HepG2 (cell line): ENCODE results near the gene NRSN2.
A peak's percentile ranks its signal among the peaks of the same experiment; 100 is the strongest.

Source experiments
- ASH2L ChIP-seq: fragments of 300-600, 200-600 bp; sonication (generic); IDR thresholded peaks from 2 replicates; pipeline ENCODE4 v1.7.0; 2017; ENCODE audit warnings: low read depth, mild to moderate bottlenecking, moderate library complexity, mixed read lengths, low read length; ENCODE audit not compliant: insufficient read length
- BRD4 ChIP-seq: sonication (generic); formaldehyde crosslinking; IDR thresholded peaks from 2 replicates; pipeline ENCODE4 v1.4.0; 2020; ENCODE audit warnings: missing genetic modification reagents
- ELF4 ChIP-seq: sonication (generic); formaldehyde crosslinking; IDR thresholded peaks from 2 replicates; pipeline ENCODE4 v1.5.0; 2020; ENCODE audit warnings: missing genetic modification reagents, mild to moderate bottlenecking, moderate library complexity, borderline replicate concordance
- EP300 ChIP-seq, 3 experiments: sonication (generic) in 1 of 3; formaldehyde crosslinking in 1 of 3; IDR thresholded peaks; 2 replicates each; pipeline versions ENCODE4 v1.5.1 to v1.6.1; 2011 to 2020; ENCODE audit warnings: low read depth in 2 of 3, low read length in 2 of 3, borderline replicate concordance in 1 of 3, improper control_type of control experiment in 1 of 3, mild to moderate bottlenecking in 1 of 3, missing genetic modification reagents in 1 of 3, moderate library complexity in 1 of 3
- KAT2B ChIP-seq: fragments of 150-350 bp; IDR thresholded peaks from 2 replicates; pipeline ENCODE4 v1.6.1; 2014; ENCODE audit warnings: low read depth, low read length, borderline replicate concordance
- KLF13 ChIP-seq: sonication (generic); formaldehyde crosslinking; IDR thresholded peaks from 2 replicates; pipeline ENCODE4 v1.4.0; 2020; ENCODE audit warnings: mild to moderate bottlenecking, missing genetic modification reagents
- MYC ChIP-seq: sonication (generic); formaldehyde crosslinking; IDR thresholded peaks from 2 replicates; pipeline ENCODE4 v1.9.0; 2021; ENCODE audit warnings: missing genetic modification reagents, borderline replicate concordance
- NCOA1 ChIP-seq: sonication (generic); formaldehyde crosslinking; IDR thresholded peaks from 2 replicates; pipeline ENCODE4 v1.9.0; 2021; ENCODE audit warnings: missing genetic modification reagents
- POLR2A ChIP-seq, 2 experiments: IDR thresholded peaks; 2 replicates each; pipeline ENCODE4 v1.6.1; 2011; ENCODE audit warnings: low read depth in 2 of 2, low read length in 2 of 2, mild to moderate bottlenecking in 1 of 2, moderate library complexity in 1 of 2; ENCODE audit not compliant: insufficient read depth in 1 of 2
- RXRB ChIP-seq: IDR thresholded peaks from 2 replicates; pipeline ENCODE4 v1.6.1; 2016; ENCODE audit warnings: borderline replicate concordance, missing genetic modification reagents, missing compliant biosample characterization
- TCF7 ChIP-seq: sonication (generic); IDR thresholded peaks from 2 replicates; pipeline ENCODE4 v1.6.1; 2016; ENCODE audit warnings: antibody characterized with exemption, low read depth
- ZNF143 ChIP-seq: sonication (generic); formaldehyde crosslinking; IDR thresholded peaks from 2 replicates; pipeline ENCODE4 v1.4.0; 2020; ENCODE audit warnings: missing genetic modification reagents
- TF ChIP-seq, protein P1 (sequence below): sonication (generic); formaldehyde crosslinking; IDR thresholded peaks from 2 replicates; pipeline ENCODE4 v1.5.0; 2020; ENCODE audit warnings: mild to moderate bottlenecking, missing genetic modification reagents, moderate library complexity
- TF ChIP-seq, protein P2 (sequence below): IDR thresholded peaks from 2 replicates; pipeline ENCODE4 v1.6.1; 2012; ENCODE audit warnings: inconsistent platforms

DNA sequence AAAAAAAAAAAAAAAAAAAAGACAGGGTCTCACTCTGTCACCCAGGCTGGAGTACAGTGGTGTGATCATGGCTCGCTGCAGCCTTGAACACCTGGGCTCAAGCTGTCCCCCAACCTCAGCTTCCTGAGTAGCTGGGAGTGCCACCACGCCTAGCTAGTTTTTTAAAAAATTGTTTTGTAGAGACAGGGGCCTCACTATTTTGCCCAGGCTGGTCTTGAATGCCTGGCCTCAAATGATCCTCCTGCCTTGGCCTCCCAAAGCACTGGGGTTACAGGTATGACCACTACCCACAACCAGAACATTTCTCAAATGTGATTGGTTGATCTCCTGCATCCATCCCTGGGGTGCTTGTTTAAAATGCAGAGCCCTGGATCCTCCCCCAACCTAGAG is 55.6 kb downstream of the NRSN2 start:
- TF ChIP-seq POLR2A (IDR thresholded peaks at IDR 0.05; ENCODE audit: insufficient read depth in 1 of 2, low read depth in 2 of 2, low read length in 2 of 2) = no peak; a peak in 1 of 4 replicates
- no peak for TF ChIP-seq TCF7
- TF ChIP-seq BRD4 = 0 out of 2 replicates have a peak, but pooled peaks have one; percentile 20
- TF ChIP-seq ASH2L = no peak
- TF ChIP-seq, protein P1, sequence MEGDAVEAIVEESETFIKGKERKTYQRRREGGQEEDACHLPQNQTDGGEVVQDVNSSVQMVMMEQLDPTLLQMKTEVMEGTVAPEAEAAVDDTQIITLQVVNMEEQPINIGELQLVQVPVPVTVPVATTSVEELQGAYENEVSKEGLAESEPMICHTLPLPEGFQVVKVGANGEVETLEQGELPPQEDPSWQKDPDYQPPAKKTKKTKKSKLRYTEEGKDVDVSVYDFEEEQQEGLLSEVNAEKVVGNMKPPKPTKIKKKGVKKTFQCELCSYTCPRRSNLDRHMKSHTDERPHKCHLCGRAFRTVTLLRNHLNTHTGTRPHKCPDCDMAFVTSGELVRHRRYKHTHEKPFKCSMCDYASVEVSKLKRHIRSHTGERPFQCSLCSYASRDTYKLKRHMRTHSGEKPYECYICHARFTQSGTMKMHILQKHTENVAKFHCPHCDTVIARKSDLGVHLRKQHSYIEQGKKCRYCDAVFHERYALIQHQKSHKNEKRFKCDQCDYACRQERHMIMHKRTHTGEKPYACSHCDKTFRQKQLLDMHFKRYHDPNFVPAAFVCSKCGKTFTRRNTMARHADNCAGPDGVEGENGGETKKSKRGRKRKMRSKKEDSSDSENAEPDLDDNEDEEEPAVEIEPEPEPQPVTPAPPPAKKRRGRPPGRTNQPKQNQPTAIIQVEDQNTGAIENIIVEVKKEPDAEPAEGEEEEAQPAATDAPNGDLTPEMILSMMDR (CRISPR knock-in tag) = no peak
- TF ChIP-seq ELF4 (CRISPR knock-in tag) = 0 out of 2 replicates have a peak, but pooled peaks have one; percentile 18
- TF ChIP-seq KAT2B = no peak
- no peak for TF ChIP-seq NCOA1
- TF ChIP-seq, protein P2, sequence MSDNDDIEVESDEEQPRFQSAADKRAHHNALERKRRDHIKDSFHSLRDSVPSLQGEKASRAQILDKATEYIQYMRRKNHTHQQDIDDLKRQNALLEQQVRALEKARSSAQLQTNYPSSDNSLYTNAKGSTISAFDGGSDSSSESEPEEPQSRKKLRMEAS = no peak
- no peak for TF ChIP-seq EP300 (IDR thresholded peaks at IDR 0.05; ENCODE audit: low read depth in 2 of 2, low read length in 2 of 2)
- TF ChIP-seq EP300 (CRISPR knock-in tag; IDR thresholded peaks at IDR 0.05; ENCODE audit: borderline replicate concordance) = no peak
- TF ChIP-seq ZNF143 = no peak
- TF ChIP-seq RXRB (CRISPR knock-in tag) = no peak
- TF ChIP-seq KLF13 (CRISPR knock-in tag) = no peak
- 0 out of 2 replicates have a peak, but pooled peaks have one; percentile 26 for TF ChIP-seq MYC (CRISPR knock-in tag)
